HG03378 (cell line): ENCODE data around the gene CCDC201.

ENCODE experiments used
- ATAC-seq: cut with Tn5 transposase; IDR thresholded peaks from one replicate; pipeline ENCODE4 v1.9.1; 2021; ENCODE audit warnings: mild to moderate bottlenecking, moderate library complexity; ENCODE audit not compliant: unreplicated experiment

The CCDC201 gene, protein sequence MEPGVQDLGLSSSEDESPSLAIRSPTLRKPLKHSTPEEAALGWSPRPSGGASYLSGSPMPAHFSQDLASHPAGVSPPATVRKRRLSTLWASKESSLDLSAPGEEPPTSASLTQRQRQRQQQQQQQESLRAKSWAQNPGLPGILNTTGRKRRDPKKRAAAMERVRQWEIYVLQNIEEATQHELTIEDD

DNA sequence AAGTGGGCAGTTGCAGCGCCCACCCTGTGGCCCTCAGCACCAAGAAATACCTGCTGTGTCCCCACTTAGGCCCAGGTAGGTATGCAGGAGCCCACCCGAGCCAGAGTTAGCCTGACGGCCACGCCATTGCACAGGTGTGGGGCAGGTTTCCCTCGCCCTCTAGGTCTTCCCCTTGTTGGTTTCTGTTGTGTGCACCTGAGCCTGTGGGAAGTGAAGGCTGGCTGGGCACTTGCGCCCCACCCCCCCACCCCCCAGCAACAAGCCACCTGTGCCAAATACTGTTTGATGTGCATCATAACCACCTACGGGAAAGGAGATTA lies at the start of gene CCDC201:
Gene CCDC201 (minus strand): TSS at position 48 of the 320 bp plus-strand sequence. CDS start 75 bp downstream, outside the sequence.
- no peak for ATAC-seq

DNA sequence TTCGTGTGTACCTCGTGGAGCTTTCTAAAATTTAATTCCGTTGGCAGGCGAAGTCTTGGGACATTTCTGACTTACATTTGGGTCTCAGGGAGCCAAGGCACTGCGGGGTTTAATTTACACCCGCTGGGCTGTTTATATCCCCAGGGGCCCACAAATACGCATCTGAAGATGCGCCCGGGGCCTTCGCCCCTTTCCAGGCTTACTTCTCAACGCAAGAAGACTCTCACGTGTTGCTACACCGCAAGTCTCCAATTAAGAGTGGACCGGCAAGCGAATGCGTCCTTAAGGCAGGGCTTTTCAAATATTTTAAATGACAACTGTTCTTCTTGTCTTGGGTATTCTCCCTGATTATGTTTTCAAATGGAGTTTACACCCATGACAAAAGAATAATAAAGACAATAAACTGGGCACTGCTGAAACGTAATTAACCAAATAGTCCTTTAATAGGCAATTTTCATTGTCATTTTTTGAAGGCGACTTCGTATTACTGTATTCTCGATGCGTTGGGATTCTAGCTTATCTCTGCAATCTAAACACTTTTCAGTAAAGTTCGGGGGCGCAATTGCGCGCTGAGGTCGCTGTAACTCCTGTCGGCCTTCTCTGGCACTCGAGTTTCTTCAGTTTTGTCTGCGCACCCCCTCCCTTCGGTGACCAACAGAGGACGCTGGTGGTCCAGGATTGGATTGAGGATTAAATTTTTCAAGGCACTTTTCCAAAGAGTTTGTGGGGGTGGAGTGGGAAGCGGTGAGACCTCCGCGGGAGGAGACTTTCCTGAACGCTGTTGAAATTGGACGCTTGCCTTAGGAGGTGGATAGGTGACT lies 49.0 kb upstream of the CCDC201 start:
- no peak for ATAC-seq

DNA sequence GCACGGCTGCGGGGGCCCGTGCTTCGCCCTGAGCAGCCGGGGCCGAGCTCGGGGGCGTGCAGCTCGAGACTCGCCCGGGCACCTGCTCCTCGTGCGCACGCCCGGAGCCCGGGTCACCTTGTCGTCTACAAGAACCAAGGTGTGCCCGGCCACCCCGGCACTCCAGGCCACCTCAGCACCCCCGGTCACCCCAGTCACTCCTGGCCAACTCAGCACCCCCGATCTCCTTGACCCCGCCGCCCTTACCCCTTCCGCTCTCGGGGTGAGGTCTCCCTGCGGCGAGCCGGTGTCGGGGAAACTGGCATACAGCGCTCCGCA lies 48.5 kb upstream of the CCDC201 start:
- ATAC-seq: no peak

DNA sequence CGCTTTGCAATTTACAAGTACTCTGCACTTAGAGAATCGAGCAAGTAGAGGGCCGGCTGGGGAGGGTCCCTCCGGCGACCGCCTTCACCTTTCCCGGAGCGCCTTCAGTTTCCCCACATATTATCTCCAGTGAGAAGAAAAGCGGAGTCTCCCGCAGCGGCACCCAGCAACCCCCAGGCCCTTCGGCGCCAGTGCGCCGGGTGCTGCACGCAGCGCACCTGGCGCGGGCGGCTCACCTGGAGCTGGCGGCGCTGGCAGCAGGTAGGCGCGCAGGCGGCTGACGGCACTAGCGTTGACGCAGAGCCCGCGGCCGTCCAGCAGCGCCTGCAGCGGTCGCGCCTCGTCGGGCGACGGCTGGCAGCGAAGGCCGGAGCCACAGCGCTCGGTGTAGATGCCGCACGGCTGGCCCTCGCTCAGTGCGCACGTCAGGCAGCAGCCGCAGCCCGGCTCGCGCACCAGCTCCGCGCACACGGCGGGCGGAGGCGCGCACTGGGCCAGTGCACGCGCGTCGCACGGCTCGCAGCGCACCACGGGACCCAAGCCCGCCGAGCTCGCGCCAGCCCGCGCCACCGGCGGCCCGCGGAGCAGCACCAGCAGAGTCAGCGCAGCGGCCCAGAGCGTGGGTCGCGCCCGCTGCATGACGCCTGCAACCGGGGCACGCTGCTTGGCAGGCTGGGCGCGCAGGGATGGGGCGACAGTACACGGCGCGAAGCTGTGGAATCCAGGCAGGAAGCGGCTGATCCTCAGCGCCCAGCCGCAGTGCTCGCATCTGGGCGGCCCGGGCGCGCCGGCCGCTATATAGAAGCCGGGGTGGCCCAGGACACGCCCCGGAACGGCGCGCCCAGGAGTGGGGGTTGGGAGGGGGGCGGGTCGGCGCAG lies 47.9 kb upstream of the CCDC201 start, which contains the start of gene IGFBP3:
Gene IGFBP3 (minus strand): TSS at position 771 of the 879 bp plus-strand sequence. CDS start 132 bp downstream, at position 639.
- ATAC-seq: no peak

DNA sequence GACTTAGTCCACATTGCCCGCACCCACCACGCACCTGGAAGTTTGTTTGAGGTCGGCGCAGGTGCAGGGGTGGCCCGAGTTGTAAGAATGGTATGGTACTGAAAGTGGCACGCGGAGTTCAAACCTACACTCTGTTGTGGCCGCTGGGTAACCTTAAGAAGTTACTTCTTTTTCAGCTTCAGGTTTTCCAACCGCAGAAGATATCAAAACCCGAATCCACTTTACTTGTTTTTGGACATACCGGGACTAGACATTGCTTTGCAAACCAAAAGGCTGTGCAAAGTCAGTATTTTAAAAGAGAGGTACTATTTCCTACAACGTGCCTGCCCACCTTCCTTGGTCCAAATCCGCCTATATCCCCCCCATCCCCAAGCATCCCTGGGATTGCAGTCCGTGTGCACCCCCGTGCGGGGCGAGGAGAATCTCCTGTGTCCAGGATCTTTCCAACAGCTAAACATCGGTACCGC lies 47.1 kb upstream of the CCDC201 start:
- ATAC-seq: no peak

DNA sequence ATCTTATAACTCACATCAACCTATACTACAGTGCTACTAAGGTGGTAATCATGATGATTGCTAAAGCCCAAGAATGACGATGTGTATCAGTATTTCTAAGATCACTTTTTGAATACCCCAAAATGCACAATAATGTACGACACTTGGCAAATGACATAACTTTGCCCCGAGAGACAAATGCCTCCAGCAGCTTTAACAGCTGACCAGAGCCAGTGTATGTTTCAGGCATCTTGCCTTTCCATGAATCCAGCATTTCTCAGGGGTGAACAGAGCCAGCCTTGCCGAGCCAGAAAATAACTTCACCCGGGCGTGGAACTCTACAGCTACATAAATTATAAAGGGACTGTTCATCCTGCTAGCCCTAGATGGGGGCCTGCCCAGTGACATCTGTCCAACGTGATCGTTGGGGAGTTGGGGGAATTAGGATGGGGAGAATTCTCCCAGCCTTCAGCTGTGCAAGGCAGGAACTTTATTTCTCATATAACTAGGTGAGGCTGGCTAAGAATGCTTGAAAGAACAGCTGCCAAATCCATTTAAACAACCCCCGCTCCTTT lies 46.4 kb upstream of the CCDC201 start:
- no peak for ATAC-seq

DNA sequence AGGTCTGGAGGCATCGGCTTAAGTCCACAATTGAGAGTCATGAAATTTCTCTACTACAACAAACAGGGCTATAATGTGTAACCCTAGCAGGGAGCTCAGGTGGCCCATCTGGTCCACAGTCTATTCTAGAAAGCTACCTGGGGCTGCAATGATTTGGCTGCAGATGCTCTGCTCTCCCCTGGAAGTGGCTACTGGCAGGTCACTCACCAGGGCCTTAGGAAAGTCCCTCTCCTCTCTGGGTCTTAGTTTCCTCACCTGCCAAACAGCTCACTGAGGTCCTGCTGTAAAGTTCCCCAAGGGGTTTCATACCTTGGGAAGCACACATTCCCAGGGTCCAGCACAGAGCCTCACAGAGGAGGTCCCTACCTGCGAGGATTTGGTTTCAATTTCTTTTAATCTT lies 45.7 kb upstream of the CCDC201 start:
- ATAC-seq: no peak

DNA sequence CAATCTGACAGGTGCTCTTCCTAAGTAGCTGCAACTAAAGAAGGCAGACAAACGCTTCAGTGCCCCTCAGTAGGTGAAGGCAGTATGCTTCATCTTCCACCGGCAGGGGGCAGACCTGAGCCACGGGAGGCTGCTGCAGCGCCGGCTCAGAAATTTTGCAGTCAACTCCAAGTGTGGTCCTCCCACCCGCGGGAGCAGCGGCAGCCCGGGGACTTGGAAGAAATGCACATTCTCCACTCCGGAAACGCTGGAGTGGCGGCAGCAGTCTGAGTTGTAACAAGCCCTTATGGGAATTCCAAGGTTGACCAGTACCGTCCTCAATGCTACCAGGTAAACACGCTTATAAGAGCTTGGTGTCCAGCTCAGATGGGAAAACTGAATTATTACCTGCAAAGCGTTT lies 44.8 kb upstream of the CCDC201 start:
- peak; percentile 68 for ATAC-seq

DNA sequence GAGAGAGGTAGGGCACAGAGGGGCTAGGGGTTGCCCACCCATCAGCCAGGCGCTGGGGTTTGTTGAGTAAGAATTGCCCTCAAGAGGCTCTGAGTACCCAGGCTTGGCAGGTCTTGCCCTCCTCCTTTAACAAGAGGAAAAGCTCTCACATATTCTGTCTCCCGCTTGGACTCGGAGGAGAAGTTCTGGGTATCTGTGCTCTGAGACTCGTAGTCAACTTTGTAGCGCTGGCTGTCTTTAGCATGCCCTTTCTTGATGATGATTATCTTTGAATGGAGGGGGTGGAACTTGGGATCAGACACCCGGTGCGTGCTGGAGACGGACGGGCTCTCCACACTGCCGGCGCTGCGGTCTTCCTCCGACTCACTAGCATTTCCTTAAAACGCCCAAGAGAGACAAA lies 44.2 kb upstream of the CCDC201 start:
- ATAC-seq: no peak

DNA sequence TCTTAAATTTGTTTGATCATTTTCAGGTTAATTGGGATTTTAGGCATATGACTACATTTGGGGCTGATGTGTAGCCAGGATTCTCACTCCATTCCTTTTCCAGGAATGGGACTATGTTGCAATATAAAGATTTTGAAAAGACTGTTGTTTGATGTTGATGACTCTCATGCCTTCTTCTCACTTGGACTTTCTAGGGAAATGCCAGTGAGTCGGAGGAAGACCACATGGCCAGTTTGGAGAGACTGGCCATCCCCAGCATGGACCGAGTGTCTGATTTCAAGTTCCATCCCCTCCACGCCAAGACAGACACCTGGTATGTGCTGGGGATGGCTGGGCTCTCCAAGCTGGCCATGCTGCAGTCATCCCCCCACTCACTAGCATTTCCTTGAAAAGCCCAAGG lies 42.7 kb upstream of the CCDC201 start:
- ATAC-seq: no peak

DNA sequence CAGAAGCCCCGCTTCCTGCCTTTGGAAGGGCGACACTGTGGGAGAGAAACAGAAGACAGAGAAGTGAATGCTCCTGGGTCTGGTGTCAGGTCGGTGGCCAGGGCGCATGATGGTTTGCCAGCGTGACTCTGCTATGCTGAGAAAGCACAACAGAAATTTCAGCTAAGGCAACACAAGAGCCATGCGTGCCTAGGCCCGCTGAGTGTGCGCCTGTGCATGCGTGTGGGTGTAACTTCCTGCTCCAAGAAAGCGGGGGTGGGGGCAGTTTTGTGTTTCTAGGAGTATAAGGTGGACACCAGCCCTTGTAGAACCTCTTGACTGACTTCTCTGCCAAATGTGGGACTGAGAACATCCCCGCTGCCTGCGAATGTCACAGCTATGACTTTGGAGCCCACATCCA lies 42.0 kb upstream of the CCDC201 start:
- ATAC-seq: no peak

DNA sequence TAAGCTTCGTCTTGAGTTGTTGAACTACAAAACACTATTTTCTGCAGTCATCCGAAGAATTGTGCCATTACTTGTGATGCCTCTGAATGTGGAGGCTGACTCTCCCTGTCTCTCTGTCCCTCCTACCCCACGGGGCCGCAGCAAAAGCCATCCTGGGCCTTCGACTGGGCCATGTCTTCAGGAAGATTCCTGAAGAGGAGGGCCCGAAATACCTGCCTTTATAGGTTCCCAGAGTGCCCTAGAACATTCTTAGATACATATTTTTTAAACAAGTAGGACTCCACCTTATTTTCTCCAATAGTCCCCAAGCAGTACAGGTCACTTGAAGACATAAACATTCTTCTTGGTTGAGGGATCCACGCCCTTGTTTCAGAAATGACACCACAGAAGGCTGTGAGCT lies 40.1 kb upstream of the CCDC201 start:
- ATAC-seq: no peak

DNA sequence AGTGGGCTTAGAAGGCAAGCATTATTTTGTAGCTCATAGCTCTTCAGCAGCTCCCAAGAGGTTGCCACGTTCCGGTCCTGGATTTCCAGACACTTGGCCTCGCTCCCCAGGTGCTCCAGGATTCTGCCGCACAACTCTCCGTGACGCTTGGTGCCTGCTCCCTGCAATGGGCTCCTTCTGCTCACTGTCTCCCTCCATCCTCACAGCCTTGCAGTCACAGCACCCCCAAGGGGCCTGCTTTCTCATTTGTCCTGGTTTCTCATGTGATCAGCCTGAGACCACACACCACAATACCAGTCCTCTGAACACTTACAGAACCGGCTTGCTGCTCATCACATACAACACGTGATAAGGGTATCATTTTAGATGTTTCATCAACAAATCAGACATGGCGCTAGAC lies 38.4 kb upstream of the CCDC201 start:
- no peak for ATAC-seq

DNA sequence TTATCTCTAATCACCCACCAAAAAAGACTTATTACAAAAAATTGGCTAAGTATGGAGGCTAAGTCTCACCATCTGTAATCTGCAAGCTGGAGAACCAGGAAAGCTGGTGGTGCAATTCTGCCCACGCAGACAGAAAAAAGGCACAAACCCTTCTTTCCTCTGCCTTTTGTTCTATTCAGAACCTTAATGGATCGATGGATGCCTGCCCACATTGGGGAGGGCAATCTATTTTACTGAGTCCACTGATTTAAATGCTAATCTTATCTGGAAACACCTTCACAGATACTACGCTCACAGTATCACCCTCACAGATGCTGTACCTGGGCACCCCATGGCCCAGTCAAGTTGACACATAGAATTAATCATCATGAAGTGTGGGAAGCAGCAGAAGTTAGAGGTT lies 38.0 kb upstream of the CCDC201 start:
- no peak for ATAC-seq

DNA sequence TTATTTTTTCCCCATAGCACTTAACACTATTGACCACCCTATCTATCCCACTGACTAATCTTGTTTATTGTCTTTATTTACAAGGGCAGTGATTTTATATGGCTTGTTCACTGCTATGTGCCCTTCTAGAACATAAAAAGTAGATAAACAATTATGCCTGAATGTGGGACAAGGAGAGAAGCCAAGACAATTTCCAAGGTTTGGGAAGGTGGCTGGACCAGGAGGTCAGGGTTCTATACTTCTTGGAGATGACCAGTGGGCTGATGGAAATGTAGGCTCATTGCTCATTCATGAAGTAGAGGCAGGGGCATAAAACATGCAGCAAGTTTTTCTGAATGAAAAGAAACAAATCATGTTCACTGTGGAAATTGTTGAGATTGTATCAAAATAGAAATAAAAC lies 36.7 kb upstream of the CCDC201 start:
- no peak for ATAC-seq

DNA sequence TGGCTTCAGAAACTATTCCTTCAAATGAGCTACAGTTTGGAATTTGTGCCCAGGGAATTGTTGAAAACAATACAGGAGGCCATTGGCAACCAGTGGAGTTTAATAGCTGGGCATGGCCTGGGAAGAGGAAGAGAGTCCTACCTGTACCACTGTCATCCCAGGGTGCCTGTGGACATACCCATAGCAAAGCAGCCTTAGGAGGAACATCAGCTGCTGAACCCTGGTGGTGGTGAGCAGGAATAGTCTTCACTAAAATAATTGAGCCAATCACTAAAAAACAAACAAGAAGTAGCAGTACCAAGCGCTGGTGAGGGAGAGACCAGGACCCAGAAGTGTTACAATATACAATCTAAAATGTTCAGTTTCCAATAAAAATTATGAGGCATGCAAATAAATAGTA lies 29.9 kb upstream of the CCDC201 start:
- no peak for ATAC-seq

DNA sequence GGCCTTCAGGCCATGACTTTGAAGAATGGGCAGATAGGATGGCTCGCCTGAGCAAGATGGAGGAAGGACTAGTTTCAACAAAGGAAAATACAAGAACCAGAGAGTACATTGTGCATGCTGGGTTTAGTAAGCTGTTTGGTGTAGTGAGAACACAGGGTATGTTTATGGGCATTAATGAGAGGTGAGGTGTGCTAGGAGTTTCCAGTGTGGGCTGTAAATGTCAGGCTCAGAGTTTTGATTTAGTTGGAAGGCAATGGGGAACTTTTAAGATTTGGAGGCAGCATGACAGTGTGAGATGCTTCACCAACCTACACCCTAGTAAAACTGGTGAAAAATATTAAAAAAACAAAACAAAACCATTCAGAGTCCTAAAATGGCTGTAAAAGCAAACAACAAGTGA lies 28.7 kb upstream of the CCDC201 start:
- no peak for ATAC-seq

DNA sequence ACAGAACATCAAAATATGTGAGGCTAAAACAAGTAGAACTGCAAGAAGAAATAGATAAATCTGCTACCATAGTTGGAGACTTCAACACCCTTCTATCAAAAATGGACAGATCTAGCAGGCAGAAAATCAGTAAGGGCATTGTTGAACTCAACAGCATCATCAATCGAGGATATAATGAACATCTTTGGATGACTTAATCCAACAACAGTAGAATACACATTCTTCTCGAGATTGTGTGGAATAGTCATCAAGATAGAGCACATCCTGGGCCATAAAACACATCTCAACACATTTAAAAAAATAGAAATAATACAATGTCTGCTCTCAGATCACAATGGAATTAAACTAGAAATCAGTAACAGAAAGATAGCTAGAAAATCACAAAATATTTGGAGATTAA lies 25.3 kb upstream of the CCDC201 start:
- no peak for ATAC-seq

DNA sequence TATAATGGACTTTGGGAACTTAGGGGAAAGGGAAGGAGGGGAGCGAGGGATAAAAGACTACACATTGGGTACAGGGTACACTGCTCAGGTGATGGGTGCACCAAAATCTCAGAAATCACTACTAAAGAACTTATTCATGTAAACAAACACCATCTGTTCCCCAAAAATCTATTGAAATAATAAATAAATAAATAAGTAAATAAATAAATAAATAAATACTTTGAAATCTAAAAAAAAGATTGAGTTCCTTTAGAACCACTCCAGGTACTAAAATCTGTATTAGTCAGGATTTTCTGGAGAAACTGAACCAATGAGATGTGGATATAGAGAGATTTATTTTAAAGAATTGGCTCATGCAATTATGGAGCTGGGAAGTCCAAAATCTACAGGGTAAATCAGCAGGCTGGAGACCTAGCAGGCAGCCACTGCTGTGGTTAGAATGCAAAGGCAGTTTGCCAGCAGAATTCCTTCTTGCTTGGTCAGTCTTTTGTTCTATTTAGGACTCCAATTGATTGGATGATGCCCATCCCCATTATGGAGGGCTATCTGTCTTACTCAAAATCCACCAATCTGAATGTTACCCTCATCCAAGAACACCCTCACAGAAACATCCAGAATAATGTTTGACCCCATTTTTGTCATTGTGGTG lies 24.3 kb upstream of the CCDC201 start:
- no peak for ATAC-seq

DNA sequence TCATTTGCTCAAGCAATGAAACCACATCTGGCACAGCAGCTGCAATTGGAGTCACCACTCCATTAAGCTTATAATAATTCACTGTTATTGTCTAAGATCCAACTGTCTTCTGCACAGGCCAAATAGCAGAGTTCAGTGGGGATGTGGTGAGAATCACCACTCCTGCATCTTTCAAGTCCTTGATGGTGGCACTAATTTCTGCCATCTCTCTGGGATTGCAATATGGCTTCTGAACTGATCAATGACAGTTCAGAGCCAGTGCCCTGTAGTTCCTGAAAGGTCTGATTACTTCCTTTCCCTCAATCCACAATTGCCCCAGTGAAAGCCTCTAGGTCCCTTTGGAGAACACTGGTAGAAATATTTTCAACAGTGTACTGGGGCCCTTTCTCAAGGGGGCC lies 21.8 kb upstream of the CCDC201 start:
- ATAC-seq: no peak
